ENCODE data around the gene SNRPE. TPM values are rescaled to one million over a fixed set of nuclear protein-coding genes. Genes with fewer than 3 reads are reported as not detected.

The SNRPE gene
- total and polyA plus RNA-seq, 2 of the 13 experiments (the other 11 are each of a cell fraction or from before 2014, with no cell fraction given), result 146 to 281 TPM

DNA sequence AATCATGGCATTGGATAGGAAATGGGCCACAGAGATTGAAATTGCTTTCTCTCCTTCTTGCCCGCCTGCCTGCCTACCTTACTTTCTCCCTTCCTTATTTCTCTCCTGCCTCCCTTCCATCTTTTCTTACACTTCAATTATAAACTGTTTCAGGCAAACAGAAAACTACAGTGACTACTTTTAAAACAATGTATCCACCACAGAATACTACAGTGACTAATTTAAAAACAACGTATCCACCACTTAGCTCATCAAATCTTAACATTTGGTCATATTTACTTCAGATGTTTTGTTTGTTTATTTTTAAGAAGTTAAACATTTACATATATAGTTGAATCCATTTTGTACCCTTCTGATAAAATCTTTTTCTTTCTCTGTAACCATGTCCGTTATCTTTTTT lies 54.4 kb downstream of the SNRPE start:
- Histone ChIP-seq H3K9ac (ENCODE audit: insufficient read depth, low read depth, low read length) (no peak overlapping the region), H2AFZ (ENCODE audit: low read length) (no peak overlapping the region), H4K20me1 (ENCODE audit: insufficient read depth, low read length) (no peaks in the 10 kb centered on the region), H3K79me2 (ENCODE audit: insufficient read depth, low read length) (no peaks in the 10 kb centered on the region), H3K4me3 (replicated peaks in 1 of 3; ENCODE audit: insufficient read depth in 1 of 3, low read depth in 2 of 3, low read length in 3 of 3) (no peak overlapping the region), H3K27ac (ENCODE audit: extremely low read length, insufficient read depth, low read length) (no peak overlapping the region), H3K36me3 (replicated peaks in 1 of 2; ENCODE audit: control insufficient read depth in 1 of 2, insufficient read depth in 2 of 2, low read length in 2 of 2) (no peaks in the 10 kb centered on the region), H3K4me2 (ENCODE audit: low read depth, low read length) (no peak overlapping the region), H3K27me3 (ENCODE audit: control insufficient read depth in 1 of 2, insufficient read depth in 2 of 2, low read length in 2 of 2) (no peaks in the 10 kb centered on the region), H3K9me3 (ENCODE audit: low read length) (no peaks in the 10 kb centered on the region), H3K4me1 (ENCODE audit: insufficient read depth, low read length) (peaks cover 12% of the 10 kb centered on the region)
- no peak for DNase-seq (ENCODE audit: low spot score)
- no TSS peak for BruUV-seq (replicated peaks)
- POLR2A ChIA-PET, result no interaction called here
- TF ChIP-seq MEIS1 (CRISPR knock-in tag; IDR thresholded peaks at IDR 0.05; ENCODE audit: borderline replicate concordance) (no peak), NCOA1 (CRISPR knock-in tag; IDR thresholded peaks at IDR 0.05) (no peak), ZFP36 (IDR thresholded peaks at IDR 0.05; ENCODE audit: borderline replicate concordance, low read depth, low read length, partially characterized antibody) (no peak), ZBTB8A (CRISPR knock-in tag; IDR thresholded peaks at IDR 0.05; ENCODE audit: borderline replicate concordance, low read depth) (no peak), HOXA3 (CRISPR knock-in tag; IDR thresholded peaks at IDR 0.05) (no peak), ZIK1 (CRISPR knock-in tag; IDR thresholded peaks at IDR 0.05; ENCODE audit: borderline replicate concordance, low read depth) (no peak), CHD4 (IDR thresholded peaks at IDR 0.05; ENCODE audit: borderline replicate concordance, low read length) (no peak), ZNF780A (CRISPR knock-in tag; IDR thresholded peaks at IDR 0.05) (no peak), ZNF3 (CRISPR knock-in tag; IDR thresholded peaks at IDR 0.05) (no peak), ZNF264 (CRISPR knock-in tag; IDR thresholded peaks at IDR 0.05) (no peak), ZKSCAN8 (CRISPR knock-in tag; IDR thresholded peaks at IDR 0.05; ENCODE audit: borderline replicate concordance) (no peak), ZNF557 (CRISPR knock-in tag; IDR thresholded peaks at IDR 0.05) (no peak), HES4 (CRISPR knock-in tag; IDR thresholded peaks at IDR 0.05; ENCODE audit: borderline replicate concordance) (no peak), RBAK (CRISPR knock-in tag; IDR thresholded peaks at IDR 0.05) (no peak)
- TF ChIP-seq, protein P1, sequence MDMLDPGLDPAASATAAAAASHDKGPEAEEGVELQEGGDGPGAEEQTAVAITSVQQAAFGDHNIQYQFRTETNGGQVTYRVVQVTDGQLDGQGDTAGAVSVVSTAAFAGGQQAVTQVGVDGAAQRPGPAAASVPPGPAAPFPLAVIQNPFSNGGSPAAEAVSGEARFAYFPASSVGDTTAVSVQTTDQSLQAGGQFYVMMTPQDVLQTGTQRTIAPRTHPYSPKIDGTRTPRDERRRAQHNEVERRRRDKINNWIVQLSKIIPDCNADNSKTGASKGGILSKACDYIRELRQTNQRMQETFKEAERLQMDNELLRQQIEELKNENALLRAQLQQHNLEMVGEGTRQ (IDR thresholded peaks at IDR 0.05; ENCODE audit: low read depth, low read length), result no peak
- TF ChIP-seq, protein P1 (CRISPR knock-in tag; IDR thresholded peaks at IDR 0.05; ENCODE audit: borderline replicate concordance), result no peak
- TF ChIP-seq, protein P2, sequence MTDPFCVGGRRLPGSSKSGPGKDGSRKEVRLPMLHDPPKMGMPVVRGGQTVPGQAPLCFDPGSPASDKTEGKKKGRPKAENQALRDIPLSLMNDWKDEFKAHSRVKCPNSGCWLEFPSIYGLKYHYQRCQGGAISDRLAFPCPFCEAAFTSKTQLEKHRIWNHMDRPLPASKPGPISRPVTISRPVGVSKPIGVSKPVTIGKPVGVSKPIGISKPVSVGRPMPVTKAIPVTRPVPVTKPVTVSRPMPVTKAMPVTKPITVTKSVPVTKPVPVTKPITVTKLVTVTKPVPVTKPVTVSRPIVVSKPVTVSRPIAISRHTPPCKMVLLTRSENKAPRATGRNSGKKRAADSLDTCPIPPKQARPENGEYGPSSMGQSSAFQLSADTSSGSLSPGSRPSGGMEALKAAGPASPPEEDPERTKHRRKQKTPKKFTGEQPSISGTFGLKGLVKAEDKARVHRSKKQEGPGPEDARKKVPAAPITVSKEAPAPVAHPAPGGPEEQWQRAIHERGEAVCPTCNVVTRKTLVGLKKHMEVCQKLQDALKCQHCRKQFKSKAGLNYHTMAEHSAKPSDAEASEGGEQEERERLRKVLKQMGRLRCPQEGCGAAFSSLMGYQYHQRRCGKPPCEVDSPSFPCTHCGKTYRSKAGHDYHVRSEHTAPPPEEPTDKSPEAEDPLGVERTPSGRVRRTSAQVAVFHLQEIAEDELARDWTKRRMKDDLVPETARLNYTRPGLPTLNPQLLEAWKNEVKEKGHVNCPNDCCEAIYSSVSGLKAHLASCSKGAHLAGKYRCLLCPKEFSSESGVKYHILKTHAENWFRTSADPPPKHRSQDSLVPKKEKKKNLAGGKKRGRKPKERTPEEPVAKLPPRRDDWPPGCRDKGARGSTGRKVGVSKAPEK (CRISPR knock-in tag; IDR thresholded peaks at IDR 0.05; ENCODE audit: borderline replicate concordance), result no peak
- in situ Hi-C loops (cut with HindIII; ENCODE audit: extremely low pct_ligation_motif_present, low pct_unique_long_range_greater_than_20kb) (no loop called here), intact Hi-C loops (cut with micrococcal nuclease; ENCODE audit: unreplicated experiment) (no loop called here)
- FAIRE-seq, result no peak
- no peak for ATAC-seq
- CTCF ChIA-PET (ENCODE audit: low intra/inter-chr PET ratio, low total read pairs), result no interaction called here
- 25% methylated on average over 3 of the region's 3 CpGs for WGBS (ENCODE audit: low lambda C conversion rate)

All from HepG2 (cell line).